HEK293 (cell line): ENCODE data around the gene CNGB1.

Source experiments
- EGR2 ChIP-seq: fragments of 450-650 bp; formaldehyde crosslinking; IDR thresholded peaks from 2 replicates; pipeline ENCODE4 v1.5.1; 2016; ENCODE audit warnings: low read depth, missing biosample characterization, missing genetic modification characterization
- FEZF1 ChIP-seq: fragments of 450-650 bp; formaldehyde crosslinking; IDR thresholded peaks from 2 replicates; pipeline ENCODE4 v1.5.1; 2016; ENCODE audit warnings: missing biosample characterization, missing genetic modification characterization
- GLIS1 ChIP-seq: fragments of 450-650 bp; formaldehyde crosslinking; IDR thresholded peaks from 2 replicates; pipeline ENCODE4 v1.5.1; 2016; ENCODE audit warnings: missing biosample characterization, missing genetic modification characterization
- HOXD13 ChIP-seq: sonication (generic); formaldehyde crosslinking; IDR thresholded peaks from 2 replicates; pipeline ENCODE4 v1.8.0; 2022; ENCODE audit warnings: missing genetic modification reagents, borderline replicate concordance
- SCRT1 ChIP-seq: fragments of 450-650 bp; formaldehyde crosslinking; IDR thresholded peaks from 2 replicates; pipeline ENCODE4 v1.5.1; 2016; ENCODE audit warnings: missing biosample characterization, missing genetic modification characterization, borderline replicate concordance
- SP3 ChIP-seq: fragments of 450-650 bp; formaldehyde crosslinking; IDR thresholded peaks from 2 replicates; pipeline ENCODE4 v1.5.1; 2016; ENCODE audit warnings: missing biosample characterization, missing genetic modification characterization
- ZNF114 ChIP-seq: fragments of 450-650 bp; formaldehyde crosslinking; IDR thresholded peaks from 2 replicates; pipeline ENCODE4 v1.5.0; 2017; ENCODE audit warnings: missing biosample characterization, missing genetic modification characterization
- ZNF155 ChIP-seq: fragments of 450-650 bp; formaldehyde crosslinking; IDR thresholded peaks from 2 replicates; pipeline ENCODE4 v1.5.1; 2016; ENCODE audit warnings: missing biosample characterization, missing genetic modification characterization
- ZNF157 ChIP-seq: fragments of 450-650 bp; formaldehyde crosslinking; IDR thresholded peaks from 2 replicates; pipeline ENCODE4 v1.5.1; 2016; ENCODE audit warnings: missing biosample characterization, missing genetic modification characterization
- ZNF169 ChIP-seq: fragments of 450-650 bp; formaldehyde crosslinking; IDR thresholded peaks from 2 replicates; pipeline ENCODE4 v1.5.1; 2016; ENCODE audit warnings: missing biosample characterization, missing genetic modification characterization
- ZNF184 ChIP-seq: fragments of 450-650 bp; IDR thresholded peaks from 2 replicates; pipeline ENCODE4 v1.5.1; 2018; ENCODE audit warnings: missing biosample characterization, mild to moderate bottlenecking, missing genetic modification characterization
- ZNF23 ChIP-seq: fragments of 450-650 bp; formaldehyde crosslinking; IDR thresholded peaks from 2 replicates; pipeline ENCODE4 v1.5.1; 2016; ENCODE audit warnings: missing biosample characterization, missing genetic modification characterization, borderline replicate concordance
- ZNF239 ChIP-seq: fragments of 450-650 bp; formaldehyde crosslinking; IDR thresholded peaks from 2 replicates; pipeline ENCODE4 v1.5.1; 2016; ENCODE audit warnings: missing biosample characterization, missing genetic modification characterization
- ZNF311 ChIP-seq: fragments of 450-650 bp; formaldehyde crosslinking; IDR thresholded peaks from 2 replicates; pipeline ENCODE4 v1.5.1; 2017; ENCODE audit warnings: missing biosample characterization, missing genetic modification characterization, borderline replicate concordance
- ZNF354C ChIP-seq: fragments of 450-650 bp; formaldehyde crosslinking; IDR thresholded peaks from 2 replicates; pipeline ENCODE4 v1.5.1; 2016; ENCODE audit warnings: missing biosample characterization, missing genetic modification characterization, low read depth, borderline replicate concordance
- ZNF366 ChIP-seq: fragments of 450-650 bp; formaldehyde crosslinking; conservative IDR thresholded peaks from 2 replicates; pipeline ENCODE4 v1.5.1; 2016; ENCODE audit warnings: missing biosample characterization, missing genetic modification characterization
- ZNF433 ChIP-seq: fragments of 450-650 bp; formaldehyde crosslinking; IDR thresholded peaks from 2 replicates; pipeline ENCODE4 v1.5.1; 2016; ENCODE audit warnings: missing biosample characterization, missing genetic modification characterization, low read depth
- ZNF48 ChIP-seq: fragments of 450-650 bp; formaldehyde crosslinking; IDR thresholded peaks from 2 replicates; pipeline ENCODE4 v1.5.1; 2016; ENCODE audit warnings: missing biosample characterization, missing genetic modification characterization
- ZNF488 ChIP-seq: fragments of 450-650 bp; formaldehyde crosslinking; IDR thresholded peaks from 2 replicates; pipeline ENCODE4 v1.5.1; 2016; ENCODE audit warnings: missing biosample characterization, missing genetic modification characterization
- ZNF501 ChIP-seq: fragments of 450-650 bp; formaldehyde crosslinking; IDR thresholded peaks from 2 replicates; pipeline ENCODE4 v1.5.1; 2016; ENCODE audit warnings: missing biosample characterization, missing genetic modification characterization
- ZNF544 ChIP-seq: fragments of 450-650 bp; formaldehyde crosslinking; IDR thresholded peaks from 2 replicates; pipeline ENCODE4 v1.5.0; 2017; ENCODE audit warnings: missing biosample characterization, missing genetic modification characterization
- ZNF580 ChIP-seq: fragments of 450-650 bp; formaldehyde crosslinking; IDR thresholded peaks from 2 replicates; pipeline ENCODE4 v1.5.1; 2016; ENCODE audit warnings: missing biosample characterization, missing genetic modification characterization
- ZNF768 ChIP-seq: fragments of 450-650 bp; formaldehyde crosslinking; IDR thresholded peaks from 2 replicates; pipeline ENCODE4 v1.5.1; 2018; ENCODE audit warnings: missing biosample characterization, mild to moderate bottlenecking, missing genetic modification characterization
- ZNF830 ChIP-seq: fragments of 450-650 bp; IDR thresholded peaks from 2 replicates; pipeline ENCODE4 v1.5.0; 2018; ENCODE audit warnings: missing biosample characterization, missing genetic modification characterization, low read depth, mild to moderate bottlenecking, moderate library complexity
- ZSCAN4 ChIP-seq: fragments of 450-650 bp; formaldehyde crosslinking; IDR thresholded peaks from 2 replicates; pipeline ENCODE4 v1.5.1; 2017; ENCODE audit warnings: missing biosample characterization, missing genetic modification characterization
- TF ChIP-seq, protein P1 (sequence below): fragments of 450-650 bp; formaldehyde crosslinking; IDR thresholded peaks from 2 replicates; pipeline ENCODE4 v1.5.1; 2016; ENCODE audit warnings: missing biosample characterization, missing genetic modification characterization
- TF ChIP-seq, protein P2 (sequence below): fragments of 450-650 bp; formaldehyde crosslinking; IDR thresholded peaks from 2 replicates; pipeline ENCODE4 v1.5.1; 2016; ENCODE audit warnings: missing biosample characterization, missing genetic modification characterization
- TF ChIP-seq, protein P3 (sequence below): fragments of 450-650 bp; formaldehyde crosslinking; IDR thresholded peaks from 2 replicates; pipeline ENCODE4 v1.5.1; 2016; ENCODE audit warnings: missing biosample characterization, missing genetic modification characterization
- TF ChIP-seq, protein P4 (sequence below): fragments of 450-650 bp; formaldehyde crosslinking; IDR thresholded peaks from 2 replicates; pipeline ENCODE4 v1.5.1; 2016; ENCODE audit warnings: missing biosample characterization, missing genetic modification characterization

CNGB1 gene

DNA sequence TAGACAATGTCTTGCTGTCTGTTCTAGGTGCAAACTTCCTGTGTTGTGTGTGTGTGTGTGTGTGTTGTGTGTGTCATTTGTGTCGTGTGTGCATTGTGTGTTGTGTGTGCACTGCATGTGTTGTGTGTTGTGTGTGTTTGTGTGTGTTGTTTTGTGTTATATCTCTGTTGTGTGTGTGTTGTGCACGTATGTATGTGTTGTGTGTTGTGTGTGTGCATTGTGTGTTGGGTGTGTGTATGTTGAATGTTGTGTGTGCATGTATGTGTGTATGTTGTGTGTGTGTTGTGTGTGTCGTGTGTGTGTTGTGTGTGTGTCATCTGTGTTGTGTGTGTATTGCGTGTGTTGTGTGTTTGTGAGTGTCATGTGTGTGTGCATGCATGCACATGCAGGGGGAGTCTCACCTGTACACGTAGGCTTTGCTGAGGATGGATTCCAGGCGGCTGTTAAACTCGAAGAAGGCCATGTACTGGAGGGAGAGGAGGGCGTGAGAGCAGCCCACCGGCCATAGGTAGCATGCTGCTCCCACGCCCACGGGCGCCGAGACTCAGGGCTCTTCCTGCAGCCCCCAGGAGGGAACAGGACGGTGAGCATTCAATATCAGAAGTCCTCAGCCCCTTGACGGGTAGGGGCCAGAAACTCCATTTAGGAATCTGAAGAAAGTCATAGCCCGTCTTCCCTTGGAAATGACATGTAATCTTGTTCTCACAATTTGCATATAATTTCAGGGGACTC, 58.2 kb downstream of the CNGB1 start (continued):
- TF ChIP-seq SCRT1 (tag by site-specific recombination) (no peak), ZNF155 (0 out of 2 replicates have a peak, but pooled peaks have one; percentile 17), FEZF1 (no peak), ZNF544 (tag by site-specific recombination) (0 out of 2 replicates have a peak, but pooled peaks have one; percentile 14), HOXD13 (CRISPR knock-in tag) (no peak), ZNF184 (tag by site-specific recombination) (no peak), ZNF114 (tag by site-specific recombination) (0 out of 2 replicates have a peak, but pooled peaks have one; percentile 40), ZNF488 (tag by site-specific recombination) (no peak), ZNF48 (tag by site-specific recombination) (no peak), ZNF157 (tag by site-specific recombination) (peak; percentile 45; the same call in 1 of the 2 replicates), EGR2 (tag by site-specific recombination) (no peak), ZNF169 (tag by site-specific recombination) (no peak), ZNF366 (no peak), ZNF501 (no peak), ZNF433 (tag by site-specific recombination) (no peak), ZNF354C (tag by site-specific recombination) (no peak), ZNF311 (tag by site-specific recombination) (peak; percentile 84; the same call in 1 of the 2 replicates), SP3 (tag by site-specific recombination) (no peak), GLIS1 (tag by site-specific recombination) (no peak), ZNF830 (no peak), ZNF239 (tag by site-specific recombination) (peak; percentile 65; the same call in 1 of the 2 replicates), ZSCAN4 (peak; percentile 49), ZNF23 (0 out of 2 replicates have a peak, but pooled peaks have one; percentile 14), ZNF580 (peak; percentile 53; the same call in 1 of the 2 replicates), ZNF768 (tag by site-specific recombination) (no peak)
- TF ChIP-seq, protein P1, sequence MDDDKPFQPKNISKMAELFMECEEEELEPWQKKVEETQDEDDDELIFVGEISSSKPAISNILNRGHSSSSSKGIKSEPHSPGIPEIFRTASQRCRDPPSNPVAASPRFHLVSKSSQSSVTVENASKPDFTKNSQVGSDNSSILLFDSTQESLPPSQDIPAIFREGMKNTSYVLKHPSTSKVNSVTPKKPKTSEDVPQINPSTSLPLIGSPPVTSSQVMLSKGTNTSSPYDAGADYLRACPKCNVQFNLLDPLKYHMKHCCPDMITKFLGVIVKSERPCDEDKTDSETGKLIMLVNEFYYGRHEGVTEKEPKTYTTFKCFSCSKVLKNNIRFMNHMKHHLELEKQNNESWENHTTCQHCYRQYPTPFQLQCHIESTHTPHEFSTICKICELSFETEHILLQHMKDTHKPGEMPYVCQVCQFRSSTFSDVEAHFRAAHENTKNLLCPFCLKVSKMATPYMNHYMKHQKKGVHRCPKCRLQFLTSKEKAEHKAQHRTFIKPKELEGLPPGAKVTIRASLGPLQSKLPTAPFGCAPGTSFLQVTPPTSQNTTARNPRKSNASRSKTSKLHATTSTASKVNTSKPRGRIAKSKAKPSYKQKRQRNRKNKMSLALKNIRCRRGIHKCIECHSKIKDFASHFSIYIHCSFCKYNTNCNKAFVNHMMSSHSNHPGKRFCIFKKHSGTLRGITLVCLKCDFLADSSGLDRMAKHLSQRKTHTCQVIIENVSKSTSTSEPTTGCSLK (tag by site-specific recombination): 0 out of 2 replicates have a peak, but pooled peaks have one; percentile 63
- TF ChIP-seq, protein P2, sequence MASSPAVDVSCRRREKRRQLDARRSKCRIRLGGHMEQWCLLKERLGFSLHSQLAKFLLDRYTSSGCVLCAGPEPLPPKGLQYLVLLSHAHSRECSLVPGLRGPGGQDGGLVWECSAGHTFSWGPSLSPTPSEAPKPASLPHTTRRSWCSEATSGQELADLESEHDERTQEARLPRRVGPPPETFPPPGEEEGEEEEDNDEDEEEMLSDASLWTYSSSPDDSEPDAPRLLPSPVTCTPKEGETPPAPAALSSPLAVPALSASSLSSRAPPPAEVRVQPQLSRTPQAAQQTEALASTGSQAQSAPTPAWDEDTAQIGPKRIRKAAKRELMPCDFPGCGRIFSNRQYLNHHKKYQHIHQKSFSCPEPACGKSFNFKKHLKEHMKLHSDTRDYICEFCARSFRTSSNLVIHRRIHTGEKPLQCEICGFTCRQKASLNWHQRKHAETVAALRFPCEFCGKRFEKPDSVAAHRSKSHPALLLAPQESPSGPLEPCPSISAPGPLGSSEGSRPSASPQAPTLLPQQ (tag by site-specific recombination): no peak
- TF ChIP-seq, protein P3, sequence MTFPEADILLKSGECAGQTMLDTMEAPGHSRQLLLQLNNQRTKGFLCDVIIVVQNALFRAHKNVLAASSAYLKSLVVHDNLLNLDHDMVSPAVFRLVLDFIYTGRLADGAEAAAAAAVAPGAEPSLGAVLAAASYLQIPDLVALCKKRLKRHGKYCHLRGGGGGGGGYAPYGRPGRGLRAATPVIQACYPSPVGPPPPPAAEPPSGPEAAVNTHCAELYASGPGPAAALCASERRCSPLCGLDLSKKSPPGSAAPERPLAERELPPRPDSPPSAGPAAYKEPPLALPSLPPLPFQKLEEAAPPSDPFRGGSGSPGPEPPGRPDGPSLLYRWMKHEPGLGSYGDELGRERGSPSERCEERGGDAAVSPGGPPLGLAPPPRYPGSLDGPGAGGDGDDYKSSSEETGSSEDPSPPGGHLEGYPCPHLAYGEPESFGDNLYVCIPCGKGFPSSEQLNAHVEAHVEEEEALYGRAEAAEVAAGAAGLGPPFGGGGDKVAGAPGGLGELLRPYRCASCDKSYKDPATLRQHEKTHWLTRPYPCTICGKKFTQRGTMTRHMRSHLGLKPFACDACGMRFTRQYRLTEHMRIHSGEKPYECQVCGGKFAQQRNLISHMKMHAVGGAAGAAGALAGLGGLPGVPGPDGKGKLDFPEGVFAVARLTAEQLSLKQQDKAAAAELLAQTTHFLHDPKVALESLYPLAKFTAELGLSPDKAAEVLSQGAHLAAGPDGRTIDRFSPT: no peak
- TF ChIP-seq, protein P4, sequence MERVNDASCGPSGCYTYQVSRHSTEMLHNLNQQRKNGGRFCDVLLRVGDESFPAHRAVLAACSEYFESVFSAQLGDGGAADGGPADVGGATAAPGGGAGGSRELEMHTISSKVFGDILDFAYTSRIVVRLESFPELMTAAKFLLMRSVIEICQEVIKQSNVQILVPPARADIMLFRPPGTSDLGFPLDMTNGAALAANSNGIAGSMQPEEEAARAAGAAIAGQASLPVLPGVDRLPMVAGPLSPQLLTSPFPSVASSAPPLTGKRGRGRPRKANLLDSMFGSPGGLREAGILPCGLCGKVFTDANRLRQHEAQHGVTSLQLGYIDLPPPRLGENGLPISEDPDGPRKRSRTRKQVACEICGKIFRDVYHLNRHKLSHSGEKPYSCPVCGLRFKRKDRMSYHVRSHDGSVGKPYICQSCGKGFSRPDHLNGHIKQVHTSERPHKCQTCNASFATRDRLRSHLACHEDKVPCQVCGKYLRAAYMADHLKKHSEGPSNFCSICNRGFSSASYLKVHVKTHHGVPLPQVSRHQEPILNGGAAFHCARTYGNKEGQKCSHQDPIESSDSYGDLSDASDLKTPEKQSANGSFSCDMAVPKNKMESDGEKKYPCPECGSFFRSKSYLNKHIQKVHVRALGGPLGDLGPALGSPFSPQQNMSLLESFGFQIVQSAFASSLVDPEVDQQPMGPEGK (tag by site-specific recombination): no peak
